Mucosa of rectum (tissue), 2 donors: ENCODE results near the gene OR10G6.
"Not testable (repeated sequence)": the region's sequence is repeated elsewhere in the genome, so short reads cannot be mapped to it uniquely, and the experiment has no call there.

Experiments
- H3K27ac ChIP-seq, 2 donors: one replicate each; pipeline ENCODE4 v1.7.0; 2013; ENCODE audit warnings: inconsistent platforms in 2 of 2, low read depth in 2 of 2, low read length in 2 of 2
- H3K27me3 ChIP-seq, 2 donors: one replicate each; pipeline ENCODE4 v1.7.0; 2013; ENCODE audit warnings: low read length in 2 of 2; ENCODE audit not compliant: control insufficient read depth in 2 of 2, insufficient read depth in 2 of 2
- H3K36me3 ChIP-seq, 2 donors: one replicate each; pipeline ENCODE4 v1.7.0; 2013; ENCODE audit warnings: low read length in 2 of 2; ENCODE audit not compliant: control insufficient read depth in 2 of 2, insufficient read depth in 2 of 2
- H3K4me1 ChIP-seq, 2 donors: one replicate each; pipeline ENCODE4 v1.7.0; 2013; ENCODE audit warnings: low read length in 2 of 2, mild to moderate bottlenecking in 1 of 2; ENCODE audit not compliant: control insufficient read depth in 2 of 2, insufficient read depth in 2 of 2
- H3K4me3 ChIP-seq, 2 donors: one replicate each; pipeline ENCODE4 v1.7.0; 2013; ENCODE audit warnings: low read length in 2 of 2
- H3K9ac ChIP-seq, 2 donors: one replicate each; pipeline ENCODE4 v1.7.0; 2013; ENCODE audit warnings: low read length in 2 of 2, low read depth in 1 of 2, mild to moderate bottlenecking in 1 of 2
- H3K9me3 ChIP-seq, 2 donors: one replicate each; pipeline ENCODE4 v1.7.0; 2013; ENCODE audit warnings: low read length in 2 of 2; ENCODE audit not compliant: control insufficient read depth in 2 of 2
- donor health status: healthy.
- donor health status: Normal muscosa, but diverticular disease.

OR10G6 gene, protein sequence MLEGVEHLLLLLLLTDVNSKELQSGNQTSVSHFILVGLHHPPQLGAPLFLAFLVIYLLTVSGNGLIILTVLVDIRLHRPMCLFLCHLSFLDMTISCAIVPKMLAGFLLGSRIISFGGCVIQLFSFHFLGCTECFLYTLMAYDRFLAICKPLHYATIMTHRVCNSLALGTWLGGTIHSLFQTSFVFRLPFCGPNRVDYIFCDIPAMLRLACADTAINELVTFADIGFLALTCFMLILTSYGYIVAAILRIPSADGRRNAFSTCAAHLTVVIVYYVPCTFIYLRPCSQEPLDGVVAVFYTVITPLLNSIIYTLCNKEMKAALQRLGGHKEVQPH

DNA sequence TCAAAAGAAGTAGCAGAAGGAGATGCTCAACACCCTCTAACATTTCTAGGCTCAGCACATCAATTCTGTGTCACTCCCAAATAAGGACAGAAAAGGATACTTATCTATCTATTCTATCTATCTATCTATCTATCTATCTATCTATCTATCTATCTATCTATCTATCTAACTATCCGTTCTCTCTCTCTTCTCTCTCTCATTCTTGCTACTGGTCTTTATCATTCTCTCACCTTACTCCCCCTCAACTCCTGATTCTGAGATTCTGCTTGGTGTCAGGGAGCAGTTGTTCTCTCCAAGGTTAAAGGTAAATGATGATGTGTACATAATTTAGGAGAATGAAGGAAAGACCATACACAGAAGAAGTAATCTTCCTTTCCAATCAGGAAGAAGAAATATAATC lies at the start of gene OR10G6:
Gene OR10G6 (minus strand): TSS at position 43 of the 400 bp plus-strand sequence. CDS start 0 bp downstream, at position 43.
- Histone ChIP-seq H3K27ac (no peak within 1 kb of the TSS), H3K27me3 (no peaks in the 10 kb centered on the region), H3K9ac (no peak within 1 kb of the TSS), H3K4me1 (no peaks in the 10 kb centered on the region), H3K9me3 (no peaks in the 10 kb centered on the region), H3K4me3 (no peak within 1 kb of the TSS), H3K36me3 (no peaks in the 10 kb centered on the region)

DNA sequence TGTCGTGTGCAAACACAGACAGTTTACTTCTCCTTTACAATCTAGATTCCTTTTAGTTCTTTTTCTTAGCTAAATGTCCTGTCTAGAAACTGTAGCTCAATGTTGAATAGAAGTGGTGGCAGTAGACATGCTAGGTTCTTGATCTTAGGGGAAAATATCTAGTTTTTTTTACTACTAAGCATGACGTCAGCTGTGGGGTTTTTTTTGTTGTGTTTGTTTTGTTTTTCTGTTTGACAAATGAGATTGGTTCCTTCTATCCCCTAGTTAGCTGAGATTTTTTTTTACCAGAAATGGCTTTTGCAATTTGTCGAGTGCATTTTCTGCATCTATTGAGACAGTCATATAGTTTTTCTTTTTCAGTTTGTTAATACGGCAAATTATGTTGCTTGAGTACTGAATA lies 48.5 kb upstream of the OR10G6 start:
- H3K4me3 ChIP-seq = no peak overlapping the region
- H3K27me3 ChIP-seq = no peaks in the 10 kb centered on the region
- no peaks in the 10 kb centered on the region for H3K4me1 ChIP-seq
- H3K9ac ChIP-seq = no peak overlapping the region
- H3K36me3 ChIP-seq = no peaks in the 10 kb centered on the region
- H3K27ac ChIP-seq = no peak overlapping the region
- H3K9me3 ChIP-seq = no peaks in the 10 kb centered on the region

DNA sequence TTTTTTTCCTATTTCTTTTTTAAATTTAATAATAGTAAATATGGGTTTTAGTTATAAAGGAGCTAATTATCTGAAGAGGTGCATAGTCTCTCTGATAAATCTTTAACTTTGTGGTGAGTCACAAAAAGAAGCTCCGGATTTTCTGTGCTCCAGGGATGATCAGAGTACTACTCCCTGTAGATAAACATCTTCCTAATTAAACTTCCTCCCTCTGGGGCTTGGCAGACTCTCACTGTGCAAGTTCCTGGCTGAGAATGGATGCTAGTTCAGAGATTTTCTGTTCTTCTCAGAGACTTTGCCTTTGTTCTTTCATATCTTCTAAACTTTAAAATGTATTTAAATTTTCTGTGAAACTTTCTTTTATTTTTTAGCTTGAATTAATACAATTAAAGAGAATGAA lies 46.3 kb upstream of the OR10G6 start, which contains the start of gene OR10G7:
Gene OR10G7 (minus strand): TSS at position 72 of the 400 bp plus-strand sequence. CDS start 2,324 bp downstream, outside the sequence.
- Histone ChIP-seq H3K36me3 (no peaks in the 10 kb centered on the region), H3K9ac (no peak within 1 kb of the TSS), H3K4me1 (no peaks in the 10 kb centered on the region), H3K4me3 (no peak within 1 kb of the TSS), H3K27ac (no peak within 1 kb of the TSS), H3K27me3 (no peaks in the 10 kb centered on the region), H3K9me3 (no peaks in the 10 kb centered on the region)

DNA sequence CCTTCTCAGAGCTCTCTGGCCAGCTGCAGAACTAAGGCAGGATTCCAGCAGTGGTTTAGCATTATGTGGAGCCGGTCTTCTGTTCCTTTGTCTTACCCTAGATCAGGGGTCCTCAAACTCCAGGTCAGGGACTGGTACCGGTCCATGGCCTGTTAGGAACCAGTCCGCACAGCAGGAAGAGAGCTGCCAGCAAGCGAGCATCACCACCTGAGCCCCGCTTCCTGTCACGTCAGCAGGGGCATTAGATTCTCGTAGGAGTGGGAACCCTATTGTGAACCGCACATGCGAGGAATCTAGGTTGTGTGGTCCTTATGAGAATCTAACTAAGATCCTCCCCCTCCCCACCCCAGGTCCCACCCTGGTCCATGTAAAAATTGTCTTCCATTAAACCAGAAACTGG lies 44.6 kb upstream of the OR10G6 start:
- no peak overlapping the region for H3K4me3 ChIP-seq
- no peaks in the 10 kb centered on the region for H3K4me1 ChIP-seq
- H3K9ac ChIP-seq = no peak overlapping the region
- H3K27ac ChIP-seq = no peak overlapping the region
- no peaks in the 10 kb centered on the region for H3K9me3 ChIP-seq
- no peaks in the 10 kb centered on the region for H3K36me3 ChIP-seq
- no peaks in the 10 kb centered on the region for H3K27me3 ChIP-seq

DNA sequence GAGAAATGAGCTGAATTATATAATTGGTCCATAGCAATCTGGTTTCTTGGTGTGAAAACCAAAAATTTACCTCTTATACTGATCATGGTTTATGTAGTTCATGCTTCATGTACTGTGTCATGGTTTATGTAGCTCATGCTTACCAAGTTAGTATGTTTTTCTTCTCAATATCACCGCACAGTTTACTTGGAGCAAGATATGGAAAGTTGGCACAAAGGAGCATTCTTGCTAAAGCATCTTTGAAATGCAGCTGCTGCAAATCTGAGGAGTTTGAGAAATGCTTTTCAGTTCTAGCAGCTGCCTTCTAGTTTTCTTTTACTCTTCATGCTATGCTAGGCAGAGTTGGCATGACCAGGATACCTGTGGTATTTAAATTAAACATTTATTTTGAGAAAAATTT lies 41.7 kb upstream of the OR10G6 start:
- Histone ChIP-seq H3K27ac (no peak overlapping the region), H3K4me1 (no peaks in the 10 kb centered on the region), H3K27me3 (no peaks in the 10 kb centered on the region), H3K9ac (no peak overlapping the region), H3K36me3 (no peaks in the 10 kb centered on the region), H3K4me3 (no peak overlapping the region), H3K9me3 (no peaks in the 10 kb centered on the region)

- Histone ChIP-seq H3K9ac (no peak within 1 kb of the TSS), H3K4me1 (no peaks in the 10 kb centered on the region), H3K36me3 (no peaks in the 10 kb centered on the region), H3K4me3 (no peak within 1 kb of the TSS), H3K27me3 (no peaks in the 10 kb centered on the region), H3K9me3 (no peaks in the 10 kb centered on the region), H3K27ac (no peak within 1 kb of the TSS)
Measured at GRCh38 chr11:124026498-124026897, 31.5 kb upstream of the OR10G6 start, which contains the start of gene OR10G8. OR10G8 (plus strand) TSS chr11:124026798; CDS start chr11:124029623, 2,825 bp downstream.

GRCh38 chr11:124015837-124016236 lies 20.9 kb upstream of the OR10G6 start:
- not testable (repeated sequence) for H3K4me1 ChIP-seq, H3K27ac ChIP-seq, H3K27me3 ChIP-seq, H3K4me3 ChIP-seq, H3K36me3 ChIP-seq, H3K9ac ChIP-seq, H3K9me3 ChIP-seq

DNA sequence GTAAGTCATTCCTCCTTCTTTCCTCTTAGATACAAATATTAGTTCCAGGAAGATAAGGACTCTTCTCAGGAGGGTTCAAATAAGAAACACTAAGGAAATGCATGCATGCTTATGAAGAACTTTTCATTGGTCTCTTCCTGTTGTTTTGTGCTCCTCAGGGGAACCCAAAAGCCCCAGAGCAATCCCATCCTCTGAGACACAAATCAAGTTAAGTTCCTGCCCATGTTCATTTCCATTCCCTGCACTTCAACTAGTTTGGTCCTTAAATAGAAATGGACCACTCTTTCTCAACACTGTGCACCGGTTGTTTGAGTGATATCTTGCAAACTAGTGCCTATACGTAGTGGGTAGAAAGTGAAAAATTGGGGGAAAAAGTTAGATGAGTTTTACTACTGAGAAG lies 17.7 kb upstream of the OR10G6 start, which contains the start of gene OR10G4:
Gene OR10G4 (plus strand): TSS at position 301 of the 400 bp plus-strand sequence. CDS start 2,578 bp downstream, outside the sequence.
- no peaks in the 10 kb centered on the region for H3K27me3 ChIP-seq
- no peak within 1 kb of the TSS for H3K27ac ChIP-seq
- H3K9ac ChIP-seq = no peak within 1 kb of the TSS
- H3K36me3 ChIP-seq = no peaks in the 10 kb centered on the region
- no peak within 1 kb of the TSS for H3K4me3 ChIP-seq
- H3K9me3 ChIP-seq = no peaks in the 10 kb centered on the region
- H3K4me1 ChIP-seq = no peaks in the 10 kb centered on the region

GRCh38 chr11:123979311-123979710 lies 15.7 kb downstream of the OR10G6 start:
- no peaks in the 10 kb centered on the region for H3K36me3 ChIP-seq
- H3K9me3 ChIP-seq = no peaks in the 10 kb centered on the region
- H3K9ac ChIP-seq = no peak overlapping the region
- H3K27ac ChIP-seq = no peak overlapping the region
- H3K4me3 ChIP-seq = no peak overlapping the region
- no peaks in the 10 kb centered on the region for H3K27me3 ChIP-seq
- no peaks in the 10 kb centered on the region for H3K4me1 ChIP-seq

- Histone ChIP-seq H3K9ac (no peak within 1 kb of the TSS), H3K9me3 (no peaks in the 10 kb centered on the region), H3K27me3 (no peaks in the 10 kb centered on the region), H3K36me3 (no peaks in the 10 kb centered on the region), H3K4me1 (no peaks in the 10 kb centered on the region), H3K27ac (no peak within 1 kb of the TSS), H3K4me3 (no peak within 1 kb of the TSS)
Measured at GRCh38 chr11:123977731-123978347, 17.1 kb downstream of the OR10G6 start, which contains the start of gene OR10S1. OR10S1 (minus strand) TSS chr11:123977781; CDS start chr11:123977664, 117 bp downstream.
